GM12873 (cell line): ENCODE data around the gene BEX5.
A peak's percentile ranks its signal among the peaks of the same experiment; 100 is the strongest.
"Not testable (repeated sequence)": the region's sequence is repeated elsewhere in the genome, so short reads cannot be mapped to it uniquely, and the experiment has no call there.

Source experiments
- CTCF ChIP-seq: IDR thresholded peaks from 2 replicates; pipeline ENCODE4 v1.5.1; 2012; ENCODE audit warnings: low read depth, mild to moderate bottlenecking, moderate library complexity, low read length, control low read depth; ENCODE audit not compliant: insufficient read depth; ENCODE audit errors: missing control alignments

Gene BEX5

GRCh38 chrX:102155806-102156179 lies at the start of gene BEX5:
Gene BEX5 (minus strand): TSS chrX:102155977. CDS start chrX:102154265, 1,712 bp downstream.
- TF ChIP-seq CTCF = no peak

GRCh38 chrX:102185967-102186720 lies 30.4 kb upstream of the BEX5 start:
- TF ChIP-seq CTCF = no peak

- TF ChIP-seq CTCF = no peak
Observed at GRCh38 chrX:102154900-102155805, 624 bp downstream of the BEX5 start.

- peak; percentile 46 for TF ChIP-seq CTCF
Observed at GRCh38 chrX:102154218-102154860, 1.4 kb downstream of the BEX5 start.

- not testable (repeated sequence) for TF ChIP-seq CTCF
Observed at GRCh38 chrX:102142274-102142673, 13.5 kb downstream of the BEX5 start, which contains the start of gene TCEAL6. Gene TCEAL6 (minus strand): TSS chrX:102142481.

- no peak for TF ChIP-seq CTCF
Observed at GRCh38 chrX:102138064-102138463, 17.7 kb downstream of the BEX5 start.

GRCh38 chrX:102129473-102129872 lies 26.3 kb downstream of the BEX5 start:
- peak; percentile 32 for TF ChIP-seq CTCF
